GM12891 (cell line): ENCODE results near the gene WDR43.

ENCODE experiments used
- PAX5 ChIP-seq: IDR thresholded peaks from 2 replicates; pipeline ENCODE4 v1.6.1; 2011; ENCODE audit warnings: low read length, moderate library complexity, mild to moderate bottlenecking; ENCODE audit not compliant: insufficient read depth, severe bottlenecking
- POLR2A ChIP-seq: IDR thresholded peaks from 2 replicates; pipeline ENCODE4 v1.6.1; 2011; ENCODE audit warnings: low read depth, low read length, control low read depth
- POLR2AphosphoS5 ChIP-seq: IDR thresholded peaks from 2 replicates; pipeline ENCODE4 v1.6.1; 2011; ENCODE audit warnings: low read depth, low read length, control low read depth
- POU2F2 ChIP-seq: IDR thresholded peaks from 2 replicates; pipeline ENCODE4 v1.6.1; 2011; ENCODE audit warnings: low read depth, mild to moderate bottlenecking, control low read depth, low read length, moderate library complexity
- SPI1 ChIP-seq: IDR thresholded peaks from 2 replicates; pipeline ENCODE4 v1.6.1; 2011; ENCODE audit warnings: low read depth, low read length, control low read depth
- TAF1 ChIP-seq: IDR thresholded peaks from 2 replicates; pipeline ENCODE4 v1.6.1; 2011; ENCODE audit warnings: low read depth, low read length, control low read depth

GRCh38 chr2:28976584-28976983 lies 82.1 kb downstream of the WDR43 start:
- TF ChIP-seq POLR2A: no peak
- no peak for TF ChIP-seq POU2F2
- TF ChIP-seq POLR2AphosphoS5: no peak
- no peak for TF ChIP-seq TAF1
- TF ChIP-seq SPI1: no peak
- TF ChIP-seq PAX5: no peak
